IPS-NIHi7 (cell line): ENCODE data around the gene RNF114.
"Not testable (repeated sequence)": the region's sequence is repeated elsewhere in the genome, so short reads cannot be mapped to it uniquely, and the experiment has no call there.

Experiments used
- DNase-seq: peaks from one replicate; pipeline ENCODE4 v3.0.0; 2012; ENCODE audit warnings: mixed read lengths; ENCODE audit errors: extremely low spot score

The RNF114 gene

GRCh38 chr20:49985157-49985556 is 49.0 kb downstream of the RNF114 start:
- DNase-seq, result no peak

GRCh38 chr20:49985617-49986016 is 49.4 kb downstream of the RNF114 start:
- DNase-seq, result no peak

GRCh38 chr20:49986049-49986448 is 49.9 kb downstream of the RNF114 start:
- DNase-seq, result no peak

- peak; percentile 34 for DNase-seq
Observed at GRCh38 chr20:49987015-49987867, 51.0 kb downstream of the RNF114 start.

GRCh38 chr20:49987868-49988690 is 51.9 kb downstream of the RNF114 start:
- DNase-seq, result no peak

GRCh38 chr20:49989234-49990065 is 53.3 kb downstream of the RNF114 start:
- peak; percentile 35 for DNase-seq

- no peak for DNase-seq
Observed at GRCh38 chr20:49990271-49990720, 54.1 kb downstream of the RNF114 start.

- no peak for DNase-seq
Observed at GRCh38 chr20:49993301-49993751, 57.1 kb downstream of the RNF114 start.

- DNase-seq, result no peak
Observed at GRCh38 chr20:49995586-49995985, 59.4 kb downstream of the RNF114 start.

- not testable (repeated sequence) for DNase-seq
Observed at GRCh38 chr20:49998478-49999188, 62.4 kb downstream of the RNF114 start.

- no peak for DNase-seq
Observed at GRCh38 chr20:49999329-49999728, 63.1 kb downstream of the RNF114 start.

- DNase-seq, result not testable (repeated sequence)
Observed at GRCh38 chr20:50000548-50001222, 64.5 kb downstream of the RNF114 start.

GRCh38 chr20:50001784-50002311 is 65.7 kb downstream of the RNF114 start:
- DNase-seq, result no peak

- no peak for DNase-seq
Observed at GRCh38 chr20:50003253-50003656, 67.1 kb downstream of the RNF114 start.
